GM12892 (cell line): Measurements from ENCODE around the gene SRP9.

Experiments used
- POLR2AphosphoS5 ChIP-seq: IDR thresholded peaks from 2 replicates; pipeline ENCODE4 v1.6.1; 2011; ENCODE audit warnings: low read depth, low read length, control low read depth
- TAF1 ChIP-seq: IDR thresholded peaks from 2 replicates; pipeline ENCODE4 v1.6.1; 2011; ENCODE audit warnings: low read depth, mild to moderate bottlenecking, control low read depth, low read length, borderline replicate concordance

DNA sequence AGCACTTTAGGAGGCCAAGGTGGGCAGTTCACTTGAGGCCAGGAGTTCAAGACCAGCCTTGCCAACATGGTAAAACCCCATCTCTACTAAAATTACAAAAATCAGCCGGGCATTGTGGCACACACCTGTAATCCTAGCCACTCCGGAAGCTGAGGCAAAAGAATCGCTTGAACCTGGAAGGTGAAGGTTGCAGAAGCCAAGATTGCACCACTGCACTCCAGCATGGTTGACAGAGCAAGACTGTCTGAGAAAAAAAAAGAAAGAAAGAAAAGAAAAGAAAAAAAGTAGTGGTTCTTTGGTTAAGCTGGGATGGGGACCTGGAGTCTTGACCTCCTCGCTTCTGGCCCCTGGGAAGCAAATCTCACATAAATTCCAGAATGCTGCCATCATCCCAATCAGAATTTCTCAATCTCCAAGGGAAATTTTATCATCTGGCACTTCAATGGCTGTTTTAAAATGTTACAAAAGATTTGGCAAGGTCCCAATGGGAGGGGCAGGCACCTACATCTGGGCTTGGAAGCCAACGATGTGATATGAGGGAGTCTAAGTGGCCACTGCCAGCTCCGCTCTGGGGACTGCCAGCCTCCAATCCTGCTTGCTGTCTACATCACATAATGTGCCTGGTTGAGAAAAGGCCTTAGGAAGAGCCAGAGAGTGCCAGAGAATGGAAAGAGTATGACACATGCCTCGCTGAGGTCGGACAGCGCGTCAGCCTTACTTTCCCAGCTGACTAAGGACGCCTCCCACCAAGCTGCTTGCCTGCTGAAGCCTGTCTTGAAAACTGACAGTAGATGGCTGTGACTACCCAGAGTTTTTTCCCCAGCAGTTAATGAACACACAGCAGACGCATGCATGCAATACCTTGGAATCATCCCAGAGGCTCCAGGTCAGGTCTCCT is 42.1 kb upstream of the SRP9 start:
- TF ChIP-seq TAF1 (no peak), POLR2AphosphoS5 (no peak)
